Testis (tissue), 3 donors: ENCODE results near the gene B3GALNT1. TPM values are rescaled to one million over a fixed set of nuclear protein-coding genes. Genes with fewer than 3 reads are reported as not detected.

Experiments
- DNase-seq: peaks from one replicate; pipeline ENCODE4 v3.0.0-alpha.2; 2019
- H3K27ac ChIP-seq, 2 donors: fragments of 200-600 bp; sonication (generic); one replicate each; pipeline ENCODE4 v1.5.1; 2019
- H3K27me3 ChIP-seq: fragments of 200-600 bp; sonication (generic); one replicate; pipeline ENCODE4 v1.5.1; 2019
- H3K36me3 ChIP-seq: fragments of 200-600 bp; sonication (generic); one replicate; pipeline ENCODE4 v1.5.1; 2017; ENCODE audit warnings: low read depth; ENCODE audit errors: missing control alignments
- H3K4me1 ChIP-seq: fragments of 200-600 bp; sonication (generic); one replicate; pipeline ENCODE4 v1.5.1; 2019
- H3K4me3 ChIP-seq, 2 donors: fragments of 200-600 bp; sonication (generic); one replicate each; pipeline ENCODE4 v1.5.1; 2017 to 2019
- H3K9me3 ChIP-seq: fragments of 200-600 bp; sonication (generic); one replicate; pipeline ENCODE4 v1.5.1; 2017
- CTCF ChIP-seq, 3 experiments: fragments of 450-650 bp in 2 of 3; fragments of 200-600 bp in 1 of 3; sonication (generic) in 1 of 3; IDR thresholded peaks; one replicate each; pipeline ENCODE4 v1.5.1; 2016 to 2019; ENCODE audit warnings: antibody characterized with exemption in 3 of 3, mild to moderate bottlenecking in 2 of 3, moderate library complexity in 1 of 3
- POLR2A ChIP-seq: fragments of 450-650 bp; IDR thresholded peaks from one replicate; pipeline ENCODE4 v1.6.1; 2017; ENCODE audit warnings: antibody characterized with exemption, mild to moderate bottlenecking, moderate library complexity
- WGBS, 2 donors: methylation state at CpG; one replicate each; pipeline ENCODE4 v1.1.5; 2018; 5-methylcytosine and 5-hydroxymethylcytosine counted together
- intact Hi-C: fragments of 100-400 bp; cut with DNase I; formaldehyde crosslinking; loops from one replicate; pipeline ENCODE4 v1.15.1; 2023; ENCODE audit warnings: low total_unique reads
- polyA plus RNA-seq: library from polyadenylated mRNA; stranded (reverse); fragments of 350-450 nt; fragmentation: Illumina TruSeq; extraction: RNeasy Lipid Tissue Mini Kit (QIAGEN cat#74804); gene quantifications from one replicate; pipeline ENCODE4 v1.2.3, GENCODE V29; 2014; ENCODE audit warnings: low read depth, low replicate concordance; ENCODE audit not compliant: insufficient read depth
- total RNA-seq, 2 donors: library from RNA; depleted of rRNA; stranded (reverse); fragments of >200 nt; gene quantifications; one replicate each; pipeline ENCODE4 v1.2.3, GENCODE V29; 2016

Gene B3GALNT1
- total and polyA plus RNA-seq, 3 donors from 2014 or later: 17.0 to 22.0 (median 20.2) TPM

- intact Hi-C loops: no loop called here
- 42 to 50% methylated on average over 2 of the region's 2 CpGs for WGBS, 2 donors
- H3K36me3 ChIP-seq: no peaks in the 10 kb centered on the region
- H3K9me3 ChIP-seq: no peaks in the 10 kb centered on the region
- H3K27me3 ChIP-seq: no peaks in the 10 kb centered on the region
- no peaks in the 10 kb centered on the region for H3K4me1 ChIP-seq
- no peak for DNase-seq
- no peak overlapping the region for H3K4me3 ChIP-seq
- no peak overlapping the region for H3K27ac ChIP-seq
- TF ChIP-seq CTCF (IDR thresholded peaks at IDR 0.05) (no peak), POLR2A (no peak)
Observed at GRCh38 chr3:161126495-161126894, 21.3 kb upstream of the B3GALNT1 start.

- intact Hi-C loops: no loop called here
- H3K9me3 ChIP-seq: no peaks in the 10 kb centered on the region
- WGBS, 2 donors: 71% methylated on average over 3 of the region's 3 CpGs
- no peak for TF ChIP-seq CTCF (IDR thresholded peaks at IDR 0.05)
- no peak for TF ChIP-seq POLR2A
- H3K4me3 ChIP-seq: no peak overlapping the region
- H3K4me1 ChIP-seq: no peaks in the 10 kb centered on the region
- H3K27me3 ChIP-seq: no peaks in the 10 kb centered on the region
- no peak overlapping the region for H3K27ac ChIP-seq
- DNase-seq: no peak
- no peaks in the 10 kb centered on the region for H3K36me3 ChIP-seq
Observed at GRCh38 chr3:161117646-161118045, 12.5 kb upstream of the B3GALNT1 start.

- Histone ChIP-seq H3K27ac (no peak overlapping the region), H3K4me3 (no peak overlapping the region)
- intact Hi-C loops: no loop called here
Observed at GRCh38 chr3:161108840-161109239, 3.7 kb upstream of the B3GALNT1 start.

GRCh38 chr3:161107311-161107710, 2.2 kb upstream of the B3GALNT1 start:
- intact Hi-C loops: no loop called here
- no peak overlapping the region for H3K27ac ChIP-seq
- H3K36me3 ChIP-seq: no peaks in the 10 kb centered on the region
- no peak overlapping the region for H3K4me3 ChIP-seq
- TF ChIP-seq CTCF (IDR thresholded peaks at IDR 0.05) (no peak), POLR2A (no peak)
- no peaks in the 10 kb centered on the region for H3K9me3 ChIP-seq
- peaks cover 4% of the 10 kb centered on the region for H3K4me1 ChIP-seq
- DNase-seq: no peak
- no peaks in the 10 kb centered on the region for H3K27me3 ChIP-seq
- WGBS, 2 donors: 94% methylated on average over 1 of the region's 1 CpG

More at GRCh38 chr3:161108840-161109239, 3.7 kb upstream of the B3GALNT1 start:
- TF ChIP-seq CTCF (IDR thresholded peaks at IDR 0.05) (no peak), POLR2A (no peak)
- Histone ChIP-seq H3K27me3 (no peaks in the 10 kb centered on the region), H3K36me3 (no peaks in the 10 kb centered on the region), H3K4me1 (no peaks in the 10 kb centered on the region), H3K9me3 (no peaks in the 10 kb centered on the region)
- WGBS, 2 donors: 88 to 89% methylated on average over 1 of the region's 1 CpG
- no peak for DNase-seq

DNA sequence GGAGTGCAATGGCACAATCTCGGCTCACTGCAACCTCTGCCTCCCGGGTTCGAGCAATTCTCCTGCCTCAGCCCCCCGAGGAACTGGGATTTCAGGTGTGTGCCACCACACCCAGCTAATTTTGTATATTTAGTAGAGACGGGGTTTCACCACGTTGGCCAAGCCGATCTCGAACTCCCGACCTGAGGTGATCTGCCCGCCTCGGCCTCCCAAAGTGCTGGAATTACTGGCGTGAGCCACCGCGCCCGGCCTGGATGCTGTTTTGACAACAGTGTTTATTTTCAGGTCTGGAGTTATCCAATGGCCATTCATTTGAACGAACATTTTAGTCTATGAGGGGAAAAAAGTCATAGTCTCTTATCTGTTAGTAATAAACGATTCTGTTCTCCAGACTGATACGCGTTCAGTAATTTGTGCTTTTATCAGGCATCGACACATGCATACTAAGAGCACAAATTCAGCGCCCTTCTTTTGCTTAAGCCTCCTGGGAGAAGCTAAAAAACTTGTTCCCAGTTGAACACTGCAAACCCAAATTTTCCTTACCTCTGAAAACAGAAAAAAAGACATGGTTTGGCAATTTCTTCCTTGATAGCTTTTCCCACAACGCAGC, 1.3 kb downstream of the B3GALNT1 start:
- 66 to 71% methylated on average over 22 of the region's 22 CpGs for WGBS, 2 donors

More for the DNA sequence above, 1.3 kb downstream of the B3GALNT1 start:
- Histone ChIP-seq H3K27ac (peak overlapping the region; percentile 4 to 86), H3K9me3 (no peaks in the 10 kb centered on the region), H3K36me3 (no peaks in the 10 kb centered on the region), H3K27me3 (no peaks in the 10 kb centered on the region), H3K4me1 (peaks cover 5% of the 10 kb centered on the region), H3K4me3 (peak overlapping the region; percentile 75 to 99)
- DNase-seq: no peak
- TF ChIP-seq POLR2A: no peak
- no peak for TF ChIP-seq CTCF (IDR thresholded peaks at IDR 0.05)
- intact Hi-C loops: no loop called here
